Panc1 (cell line): ENCODE results near the gene DCANP1.

Experiments
- CTCF ChIP-seq: fragments of 450-650 bp; IDR thresholded peaks from 2 replicates; pipeline ENCODE4 v1.5.1; 2017; ENCODE audit warnings: mild to moderate bottlenecking
- POLR2AphosphoS5 ChIP-seq: IDR thresholded peaks from 2 replicates; pipeline ENCODE4 v1.6.1; 2012; ENCODE audit warnings: mild to moderate bottlenecking, low read depth, low read length, moderate library complexity
- TF ChIP-seq, protein P1 (sequence below), 2 experiments: IDR thresholded peaks; 2 replicates each; pipeline ENCODE4 v1.6.1; 2011 to 2012; ENCODE audit warnings: low read depth in 2 of 2, control low read depth in 1 of 2, low read length in 1 of 2, mild to moderate bottlenecking in 1 of 2, moderate library complexity in 1 of 2; ENCODE audit not compliant: insufficient read depth in 1 of 2

- TF ChIP-seq CTCF: peak; percentile 93
- TF ChIP-seq, protein P1, sequence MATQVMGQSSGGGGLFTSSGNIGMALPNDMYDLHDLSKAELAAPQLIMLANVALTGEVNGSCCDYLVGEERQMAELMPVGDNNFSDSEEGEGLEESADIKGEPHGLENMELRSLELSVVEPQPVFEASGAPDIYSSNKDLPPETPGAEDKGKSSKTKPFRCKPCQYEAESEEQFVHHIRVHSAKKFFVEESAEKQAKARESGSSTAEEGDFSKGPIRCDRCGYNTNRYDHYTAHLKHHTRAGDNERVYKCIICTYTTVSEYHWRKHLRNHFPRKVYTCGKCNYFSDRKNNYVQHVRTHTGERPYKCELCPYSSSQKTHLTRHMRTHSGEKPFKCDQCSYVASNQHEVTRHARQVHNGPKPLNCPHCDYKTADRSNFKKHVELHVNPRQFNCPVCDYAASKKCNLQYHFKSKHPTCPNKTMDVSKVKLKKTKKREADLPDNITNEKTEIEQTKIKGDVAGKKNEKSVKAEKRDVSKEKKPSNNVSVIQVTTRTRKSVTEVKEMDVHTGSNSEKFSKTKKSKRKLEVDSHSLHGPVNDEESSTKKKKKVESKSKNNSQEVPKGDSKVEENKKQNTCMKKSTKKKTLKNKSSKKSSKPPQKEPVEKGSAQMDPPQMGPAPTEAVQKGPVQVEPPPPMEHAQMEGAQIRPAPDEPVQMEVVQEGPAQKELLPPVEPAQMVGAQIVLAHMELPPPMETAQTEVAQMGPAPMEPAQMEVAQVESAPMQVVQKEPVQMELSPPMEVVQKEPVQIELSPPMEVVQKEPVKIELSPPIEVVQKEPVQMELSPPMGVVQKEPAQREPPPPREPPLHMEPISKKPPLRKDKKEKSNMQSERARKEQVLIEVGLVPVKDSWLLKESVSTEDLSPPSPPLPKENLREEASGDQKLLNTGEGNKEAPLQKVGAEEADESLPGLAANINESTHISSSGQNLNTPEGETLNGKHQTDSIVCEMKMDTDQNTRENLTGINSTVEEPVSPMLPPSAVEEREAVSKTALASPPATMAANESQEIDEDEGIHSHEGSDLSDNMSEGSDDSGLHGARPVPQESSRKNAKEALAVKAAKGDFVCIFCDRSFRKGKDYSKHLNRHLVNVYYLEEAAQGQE (IDR thresholded peaks at IDR 0.05; ENCODE audit: insufficient read depth in 1 of 2, low read depth in 2 of 2, low read length in 1 of 2): no peak
- TF ChIP-seq POLR2AphosphoS5: no peak
Measured at GRCh38 chr5:135457424-135458071, 10.4 kb upstream of the DCANP1 start.
